Kidney (tissue), 14 donors: ENCODE measurements around the gene TXNDC8. TPM values are rescaled to one million over a fixed set of nuclear protein-coding genes. Genes with fewer than 3 reads are reported as not detected.

Experiments
- DNase-seq, 5 donors: peaks; one replicate each; pipeline ENCODE4 v3.0.0-alpha.2; 2013 to 2020
- FAIRE-seq: peaks from 2 replicates; lab custom pipeline; 2012; peaks lifted over from hg19 to GRCh38; lab: Jason Lieb, UNC
- H3K27ac ChIP-seq, 2 donors: one replicate each; pipeline ENCODE4 v1.7.0; 2013; ENCODE audit warnings: low read depth in 2 of 2, low read length in 2 of 2, inconsistent platforms in 1 of 2
- H3K27me3 ChIP-seq: one replicate; pipeline ENCODE4 v1.7.1; 2013; ENCODE audit warnings: low read length, inconsistent platforms; ENCODE audit not compliant: control insufficient read depth, insufficient read depth
- H3K36me3 ChIP-seq, 3 donors: one replicate each; pipeline versions ENCODE4 v1.7.0 to v1.7.1; 2013; ENCODE audit warnings: low read length in 3 of 3, control low read depth in 1 of 3, inconsistent platforms in 1 of 3; ENCODE audit not compliant: insufficient read depth in 3 of 3, control insufficient read depth in 2 of 3
- H3K4me1 ChIP-seq, 3 donors: one replicate each; pipeline versions ENCODE4 v1.7.0 to v1.7.1; 2013; ENCODE audit warnings: low read length in 3 of 3, inconsistent platforms in 1 of 3, low read depth in 1 of 3; ENCODE audit not compliant: control insufficient read depth in 2 of 3, insufficient read depth in 2 of 3
- H3K4me3 ChIP-seq, 3 donors: one replicate each; pipeline versions ENCODE4 v1.7.0 to v1.8.1; 2013; ENCODE audit warnings: low read length in 3 of 3, control low read depth in 1 of 3, inconsistent platforms in 1 of 3
- H3K9ac ChIP-seq, 3 donors: one replicate each; pipeline versions ENCODE4 v1.7.0 to v1.7.1; 2013; ENCODE audit warnings: low read length in 3 of 3, control low read depth in 1 of 3, inconsistent platforms in 1 of 3
- H3K9me3 ChIP-seq, 3 donors: one replicate each; pipeline versions ENCODE4 v1.7.0 to v1.7.1; 2013; ENCODE audit warnings: low read length in 3 of 3, control low read depth in 1 of 3, inconsistent platforms in 1 of 3; ENCODE audit not compliant: control insufficient read depth in 2 of 3, insufficient read depth in 1 of 3
- intact Hi-C: fragments of 100-400 bp; cut with DNase I; formaldehyde crosslinking; loops from one replicate; pipeline ENCODE4 v1.11.1; 2022
- polyA plus RNA-seq: library from polyadenylated mRNA; stranded (reverse); fragments of 350-450 nt; fragmentation: Illumina TruSeq; extraction: RNeasy Lipid Tissue Mini Kit (QIAGEN cat#74804); gene quantifications from one replicate; pipeline ENCODE4 v1.2.3, GENCODE V29; 2014; ENCODE audit warnings: low read depth, low replicate concordance; ENCODE audit not compliant: insufficient read depth
- total RNA-seq: library from RNA; stranded (reverse); fragmentation: NEBNext Ultra II Directional; extraction: Animal tissue kit (Norgen Biotek cat#: 25700); gene quantifications from one replicate; pipeline ENCODE4 v1.2.1, GENCODE V29; 2021
- TF ChIP-seq, protein P1 (sequence below): IDR thresholded peaks from 3 replicates; pipeline ENCODE4 v1.5.1; 2012; ENCODE audit warnings: mild to moderate bottlenecking, moderate library complexity, borderline replicate concordance; ENCODE audit not compliant: insufficient read depth; ENCODE audit errors: extremely low read depth
- donor health status: control.
- donor health status: control.
- donor health status: control.
- donor health status: control.
- donor health status: control.
- donor health status: DM: yes; HTN: yes; CAD: no.
- donor health status: Normal renal cell carcinoma (clear cell type).

Gene TXNDC8
- total and polyA plus RNA-seq, 2 donors from 2014 or later, result not detected

DNA sequence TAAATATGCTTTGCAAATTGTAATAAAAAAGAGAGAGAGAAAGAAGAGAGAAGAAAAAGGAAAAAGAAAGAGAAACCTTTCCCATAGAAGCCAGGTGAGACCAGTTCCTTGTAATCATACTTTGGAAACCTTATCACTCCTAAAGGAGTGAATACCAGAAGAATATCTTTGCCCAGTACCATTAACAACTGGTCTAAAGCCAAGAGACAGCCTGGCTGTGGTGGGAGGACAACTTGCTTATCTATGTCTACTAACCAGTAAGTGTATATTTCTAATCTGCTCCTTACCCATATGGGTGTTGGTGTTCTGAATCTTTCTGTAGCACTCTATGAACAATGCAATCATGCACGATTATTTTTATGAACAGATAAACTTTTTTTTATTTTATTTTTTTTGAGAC is 70.9 kb downstream of the TXNDC8 start:
- TF ChIP-seq, protein P1, sequence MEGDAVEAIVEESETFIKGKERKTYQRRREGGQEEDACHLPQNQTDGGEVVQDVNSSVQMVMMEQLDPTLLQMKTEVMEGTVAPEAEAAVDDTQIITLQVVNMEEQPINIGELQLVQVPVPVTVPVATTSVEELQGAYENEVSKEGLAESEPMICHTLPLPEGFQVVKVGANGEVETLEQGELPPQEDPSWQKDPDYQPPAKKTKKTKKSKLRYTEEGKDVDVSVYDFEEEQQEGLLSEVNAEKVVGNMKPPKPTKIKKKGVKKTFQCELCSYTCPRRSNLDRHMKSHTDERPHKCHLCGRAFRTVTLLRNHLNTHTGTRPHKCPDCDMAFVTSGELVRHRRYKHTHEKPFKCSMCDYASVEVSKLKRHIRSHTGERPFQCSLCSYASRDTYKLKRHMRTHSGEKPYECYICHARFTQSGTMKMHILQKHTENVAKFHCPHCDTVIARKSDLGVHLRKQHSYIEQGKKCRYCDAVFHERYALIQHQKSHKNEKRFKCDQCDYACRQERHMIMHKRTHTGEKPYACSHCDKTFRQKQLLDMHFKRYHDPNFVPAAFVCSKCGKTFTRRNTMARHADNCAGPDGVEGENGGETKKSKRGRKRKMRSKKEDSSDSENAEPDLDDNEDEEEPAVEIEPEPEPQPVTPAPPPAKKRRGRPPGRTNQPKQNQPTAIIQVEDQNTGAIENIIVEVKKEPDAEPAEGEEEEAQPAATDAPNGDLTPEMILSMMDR, result no peak
- no peaks in the 10 kb centered on the region for H3K4me1 ChIP-seq
- no peaks in the 10 kb centered on the region for H3K27me3 ChIP-seq
- intact Hi-C loops, result no loop called here
- DNase-seq (no peak), FAIRE-seq (no peak)
- H3K27ac ChIP-seq, result no peak overlapping the region
- no peaks in the 10 kb centered on the region for H3K9me3 ChIP-seq
- H3K9ac ChIP-seq, result no peak overlapping the region
- no peaks in the 10 kb centered on the region for H3K36me3 ChIP-seq
- H3K4me3 ChIP-seq, result no peak overlapping the region

DNA sequence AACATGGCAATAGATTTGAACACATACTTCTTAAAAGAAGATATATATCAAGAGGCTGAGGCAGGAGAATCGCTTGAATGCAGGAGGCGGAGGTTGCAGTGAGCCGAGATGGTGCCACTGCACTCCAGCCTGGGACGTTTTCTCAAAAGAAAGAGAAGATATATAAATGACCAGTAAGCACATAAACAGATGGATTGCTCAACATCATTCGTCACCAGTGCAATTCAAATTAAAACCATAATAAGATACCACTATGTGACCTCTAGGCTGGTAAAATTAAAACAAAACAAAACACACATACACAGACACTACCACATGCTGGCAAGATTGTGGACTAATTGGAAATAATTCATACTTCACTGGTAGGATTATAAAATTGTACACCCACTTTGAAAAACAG is 76.0 kb downstream of the TXNDC8 start:
- intact Hi-C loops, result no loop called here
- Histone ChIP-seq H3K4me3 (no peak overlapping the region), H3K9ac (no peak overlapping the region), H3K36me3 (no peaks in the 10 kb centered on the region), H3K4me1 (peaks cover 0 to 10% (median 4%) of the 10 kb centered on the region in 3 donors), H3K27me3 (no peaks in the 10 kb centered on the region), H3K27ac (no peak overlapping the region), H3K9me3 (no peaks in the 10 kb centered on the region)
- TF ChIP-seq, protein P1, result no peak
- FAIRE-seq (no peak), DNase-seq (no peak)

DNA sequence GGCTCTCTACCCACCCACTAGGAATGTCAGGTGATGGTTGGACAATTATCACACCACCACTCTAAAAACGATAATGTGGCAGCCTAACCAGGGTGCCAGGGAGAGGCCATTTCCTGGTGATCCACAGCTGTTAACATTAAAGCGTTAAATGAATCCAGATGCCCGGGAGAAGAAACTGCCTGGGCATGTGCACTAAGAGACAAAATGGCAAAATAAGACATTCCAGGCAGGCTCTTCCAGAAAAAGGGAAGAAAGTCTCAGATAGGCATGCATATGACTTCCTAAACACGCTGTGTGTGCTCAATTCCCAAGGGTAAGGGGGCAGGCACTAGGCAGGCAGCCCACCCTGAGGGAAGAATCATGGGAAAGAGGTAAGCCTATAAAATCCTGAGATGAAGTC is 76.8 kb downstream of the TXNDC8 start:
- intact Hi-C loops, result no loop called here
- H3K36me3 ChIP-seq, result no peaks in the 10 kb centered on the region

More for the DNA sequence above, 76.8 kb downstream of the TXNDC8 start:
- TF ChIP-seq, protein P1, result no peak
- Histone ChIP-seq H3K27me3 (no peaks in the 10 kb centered on the region), H3K4me1 (peaks cover 0 to 10% (median 4%) of the 10 kb centered on the region in 3 donors), H3K4me3 (no peak overlapping the region), H3K9ac (no peak overlapping the region), H3K9me3 (no peaks in the 10 kb centered on the region), H3K27ac (no peak overlapping the region)
- FAIRE-seq (no peak), DNase-seq (no peak)
